Activated naive CD8-positive, alpha-beta T cell treated with anti-CD3 and anti-CD28 coated beads for 36 hours (primary cell): ENCODE results near the gene CEACAM5. TPM values are rescaled to one million over a fixed set of nuclear protein-coding genes. Genes with fewer than 3 reads are reported as not detected.

Experiments
- total RNA-seq, 2 experiments: library from RNA; stranded (reverse); gene quantifications; one replicate each; pipeline ENCODE4 v1.2.3, GENCODE V29; 2021

The CEACAM5 gene
- total RNA-seq, 2 experiments from 2014 or later, result not detected

Other genes starting within 250 kb of the CEACAM5 start
- 10 to 100 TPM; 36.5 to 37.5 TPM for gene CEACAM21, start 132.5 kb upstream of the CEACAM5 start, total RNA-seq
- gene CEACAM4, start 81.6 kb upstream of the CEACAM5 start, total RNA-seq, result not detected
- gene CEACAM7, start 20.4 kb upstream of the CEACAM5 start, total RNA-seq, result not detected
- gene CEACAM6, start 46.9 kb downstream of the CEACAM5 start, total RNA-seq, result not detected
- not detected for gene CEACAM3, start 88.0 kb downstream of the CEACAM5 start, total RNA-seq
- not detected for gene LYPD4, start 136.1 kb downstream of the CEACAM5 start, total RNA-seq
- not detected for gene DMRTC2, start 136.4 kb downstream of the CEACAM5 start, total RNA-seq
- 1,000 to 10,000 TPM; 3,012 to 3,178 TPM for gene RPS19, start 151.6 kb downstream of the CEACAM5 start, total RNA-seq
- 10 to 100 TPM; 28.8 to 32.2 TPM for gene CD79A, start 168.7 kb downstream of the CEACAM5 start, total RNA-seq
- gene ARHGEF1, start 174.6 kb downstream of the CEACAM5 start, total RNA-seq, result 100 to 1,000 TPM; 285 to 295 TPM
- gene ERFL, start 219.8 kb downstream of the CEACAM5 start, total RNA-seq, result 1 to 10 TPM; 1.1 to 1.2 TPM